Body of pancreas (tissue), 4 donors: Measurements from ENCODE around the gene POLN. TPM values are rescaled to one million over a fixed set of nuclear protein-coding genes. Genes with fewer than 3 reads are reported as not detected.

ENCODE experiments used
- ATAC-seq: fragments of 150-250 bp; one replicate; pipeline ENCODE4 v1.9.1; 2016
- DNase-seq, 4 donors: peaks; one replicate each; pipeline ENCODE4 v3.0.0-alpha.2; 2019
- H3K27ac ChIP-seq, 4 donors: fragments of 200-600 bp; sonication (generic); 1 replicate in 3 of 4; 2 replicates in 1 of 4; pipeline versions ENCODE4 v1.5.1 to v1.6.1; 2016 to 2019; ENCODE audit warnings: mild to moderate bottlenecking in 1 of 4, mixed read lengths in 1 of 4, moderate library complexity in 1 of 4
- H3K27me3 ChIP-seq, 2 donors: fragments of 200-600 bp; sonication (generic); one replicate each; pipeline ENCODE4 v1.6.0; 2016; ENCODE audit warnings: mild to moderate bottlenecking in 1 of 2
- H3K36me3 ChIP-seq, 2 donors: fragments of 200-600 bp; sonication (generic); replicated peaks in 1 of 2; 2 replicates each; pipeline ENCODE4 v1.5.1; 2016; ENCODE audit warnings: low read depth in 2 of 2; ENCODE audit not compliant: insufficient read depth in 1 of 2
- H3K4me1 ChIP-seq: fragments of 200-600 bp; sonication (generic); one replicate; pipeline ENCODE4 v1.6.0; 2016
- H3K4me3 ChIP-seq, 2 donors: fragments of 200-600 bp; sonication (generic); 1 replicate in 1 of 2; 2 replicates in 1 of 2; pipeline ENCODE4 v1.5.1; 2016 to 2019
- H3K9me3 ChIP-seq, 3 donors: fragments of 200-600 bp; sonication (generic); 1 replicate in 2 of 3; 2 replicates in 1 of 3; pipeline ENCODE4 v1.5.1; 2016
- POLR2A ChIP-seq, 3 donors: fragments of 450-650 bp; IDR thresholded peaks; one replicate each; pipeline ENCODE4 v1.6.1; 2016; ENCODE audit warnings: antibody characterized with exemption in 3 of 3, mild to moderate bottlenecking in 2 of 3
- WGBS, 2 donors: methylation state at CpG; one replicate each; pipeline ENCODE4 v1.1.5; 2017; 5-methylcytosine and 5-hydroxymethylcytosine counted together
- intact Hi-C: fragments of 100-400 bp; cut with DNase I; formaldehyde crosslinking; loops from one replicate; pipeline ENCODE4 v1.15.1; 2023
- total RNA-seq, 2 donors: library from RNA; depleted of rRNA; stranded (reverse); fragments of >200 nt; gene quantifications; one replicate each; pipeline ENCODE4 v1.1.0, GENCODE V29; 2016
- TF ChIP-seq, protein P1 (sequence below), 7 experiments: fragments of 450-650 bp in 4 of 7; fragments of 200-600 bp in 3 of 7; sonication (generic) in 3 of 7; IDR thresholded peaks; one replicate each; pipeline ENCODE4 v1.5.1; 2016 to 2019; ENCODE audit warnings: antibody characterized with exemption in 7 of 7

Gene POLN
- total RNA-seq, 2 donors from 2014 or later: 4.9 to 5.9 TPM

DNA sequence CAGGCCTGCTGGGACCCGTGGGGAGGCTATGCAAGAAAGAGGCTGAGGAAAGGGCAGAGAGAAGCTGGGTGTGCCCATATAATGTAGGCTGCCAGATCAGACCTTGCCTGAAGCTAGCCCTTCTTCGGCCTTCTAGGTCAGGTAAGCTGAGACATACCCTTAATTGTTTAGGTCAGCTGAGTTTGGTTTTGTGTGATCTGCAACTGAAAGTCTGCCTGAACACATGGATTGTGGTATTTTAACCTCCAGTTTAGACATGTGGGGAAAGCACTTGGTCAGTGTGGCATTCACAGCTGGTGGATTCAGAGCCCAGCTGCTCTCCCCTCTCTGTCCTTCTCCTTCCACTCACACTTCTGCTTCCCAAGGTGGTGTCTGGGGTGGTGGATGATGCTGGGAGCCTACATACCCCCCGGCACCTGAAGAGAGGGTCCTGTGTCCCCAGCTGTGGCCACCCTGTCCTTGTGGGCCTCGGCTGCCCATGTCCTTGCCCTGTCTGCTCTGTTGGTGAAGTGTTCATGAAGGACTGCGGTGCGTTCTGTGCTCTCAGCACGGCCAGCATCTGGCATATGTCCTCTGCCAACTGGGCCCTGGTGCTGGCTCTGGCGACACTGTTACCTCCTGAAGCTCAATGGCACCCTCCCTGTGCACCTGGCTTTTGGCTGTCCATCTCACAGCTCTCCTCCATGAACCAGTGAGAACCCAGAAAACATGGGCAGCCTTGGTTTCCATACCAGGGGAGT, 100.7 kb downstream of the POLN start:
- TF ChIP-seq POLR2A (IDR thresholded peaks at IDR 0.05): no peak
- TF ChIP-seq, protein P1, sequence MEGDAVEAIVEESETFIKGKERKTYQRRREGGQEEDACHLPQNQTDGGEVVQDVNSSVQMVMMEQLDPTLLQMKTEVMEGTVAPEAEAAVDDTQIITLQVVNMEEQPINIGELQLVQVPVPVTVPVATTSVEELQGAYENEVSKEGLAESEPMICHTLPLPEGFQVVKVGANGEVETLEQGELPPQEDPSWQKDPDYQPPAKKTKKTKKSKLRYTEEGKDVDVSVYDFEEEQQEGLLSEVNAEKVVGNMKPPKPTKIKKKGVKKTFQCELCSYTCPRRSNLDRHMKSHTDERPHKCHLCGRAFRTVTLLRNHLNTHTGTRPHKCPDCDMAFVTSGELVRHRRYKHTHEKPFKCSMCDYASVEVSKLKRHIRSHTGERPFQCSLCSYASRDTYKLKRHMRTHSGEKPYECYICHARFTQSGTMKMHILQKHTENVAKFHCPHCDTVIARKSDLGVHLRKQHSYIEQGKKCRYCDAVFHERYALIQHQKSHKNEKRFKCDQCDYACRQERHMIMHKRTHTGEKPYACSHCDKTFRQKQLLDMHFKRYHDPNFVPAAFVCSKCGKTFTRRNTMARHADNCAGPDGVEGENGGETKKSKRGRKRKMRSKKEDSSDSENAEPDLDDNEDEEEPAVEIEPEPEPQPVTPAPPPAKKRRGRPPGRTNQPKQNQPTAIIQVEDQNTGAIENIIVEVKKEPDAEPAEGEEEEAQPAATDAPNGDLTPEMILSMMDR (IDR thresholded peaks at IDR 0.05): no peak
- H3K27ac ChIP-seq: peak overlapping the region in 2 of 4 donors; percentile 44 to 61
- H3K4me3 ChIP-seq: no peak overlapping the region
- H3K9me3 ChIP-seq: no peaks in the 10 kb centered on the region
- H3K27me3 ChIP-seq: no peaks in the 10 kb centered on the region
- no peak for DNase-seq
- H3K36me3 ChIP-seq: no peaks in the 10 kb centered on the region
- peaks cover 7% of the 10 kb centered on the region for H3K4me1 ChIP-seq
- ATAC-seq: no peak
- 86 to 97% methylated on average over 4 to 8 of the region's 8 CpGs for WGBS, 2 donors
- intact Hi-C loops: no loop called here

DNA sequence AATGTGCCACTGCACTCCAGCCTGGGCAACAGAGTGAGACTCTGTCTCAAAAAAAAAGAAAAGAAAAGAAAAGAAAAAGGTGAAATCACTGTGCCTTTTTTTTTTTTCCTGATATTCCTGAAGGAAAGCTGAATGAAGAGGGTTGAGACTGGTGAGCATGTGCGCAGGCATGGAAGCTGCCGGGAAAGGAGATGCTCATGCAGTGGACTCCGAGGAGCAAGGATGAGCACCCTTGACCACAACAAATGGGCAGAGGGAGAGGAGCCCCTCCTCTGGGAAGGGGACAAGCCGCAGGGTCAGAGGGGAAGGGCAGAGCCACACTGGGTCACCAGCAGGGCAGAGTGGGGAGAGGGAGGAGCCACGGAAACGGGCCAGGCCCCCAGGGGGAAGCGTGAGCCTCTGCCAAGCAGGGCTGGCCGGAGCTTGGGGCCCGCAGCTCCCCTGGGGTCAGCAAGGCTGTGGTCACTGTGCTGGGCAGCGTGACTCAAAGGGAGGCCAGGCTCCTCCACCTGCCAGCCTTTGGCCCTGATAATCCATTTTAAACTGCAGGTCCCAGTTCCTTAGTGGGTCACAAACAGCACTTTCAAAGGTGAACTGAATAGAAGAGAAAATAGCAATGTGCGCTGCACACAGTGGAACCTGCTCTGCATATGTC, 102.9 kb downstream of the POLN start:
- ATAC-seq: no peak
- Histone ChIP-seq H3K9me3 (no peaks in the 10 kb centered on the region), H3K27me3 (no peaks in the 10 kb centered on the region), H3K4me3 (no peak overlapping the region), H3K36me3 (no peaks in the 10 kb centered on the region), H3K27ac (no peak overlapping the region), H3K4me1 (peaks cover 11% of the 10 kb centered on the region)
- no peak for TF ChIP-seq POLR2A (IDR thresholded peaks at IDR 0.05)
- TF ChIP-seq, protein P1 (IDR thresholded peaks at IDR 0.05): no peak
- intact Hi-C loops: no loop called here
- 77 to 89% methylated on average over 11 of the region's 11 CpGs for whole genome bisulfite sequencing, 2 donors
- DNase-seq: no peak

DNA sequence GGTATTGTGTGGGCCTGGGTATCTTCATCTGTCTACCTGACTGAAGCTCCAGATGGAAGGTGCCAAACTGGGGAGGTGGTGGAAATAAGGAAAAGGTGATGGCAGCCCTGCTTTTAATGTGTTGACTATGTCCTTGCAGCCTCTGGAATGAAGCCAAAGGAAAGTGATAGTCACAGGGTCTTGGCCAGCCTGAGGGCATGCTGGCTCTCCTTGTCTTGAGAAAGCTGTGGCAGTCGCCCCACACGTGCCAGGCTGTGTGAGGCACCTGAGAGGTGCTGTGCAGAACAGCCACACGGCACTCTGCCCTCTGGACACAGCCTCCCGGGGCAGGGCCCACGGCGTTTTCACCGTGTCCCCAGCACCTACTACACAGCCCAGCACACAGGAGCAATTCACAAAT, 105.2 kb downstream of the POLN start:
- Histone ChIP-seq H3K4me1 (peaks cover 9% of the 10 kb centered on the region), H3K4me3 (no peak overlapping the region), H3K36me3 (no peaks in the 10 kb centered on the region), H3K27ac (no peak overlapping the region), H3K27me3 (no peaks in the 10 kb centered on the region), H3K9me3 (peaks cover 0 to 10% (median 0%) of the 10 kb centered on the region in 3 donors)
- ATAC-seq (no peak), DNase-seq (peak in 3 of 4 donors; percentile 34 to 51 (median 38))
- no peak for TF ChIP-seq POLR2A (IDR thresholded peaks at IDR 0.05)
- intact Hi-C loops: no loop called here
- WGBS, 2 donors: 23 to 25% methylated on average over 5 to 7 of the region's 7 CpGs

DNA sequence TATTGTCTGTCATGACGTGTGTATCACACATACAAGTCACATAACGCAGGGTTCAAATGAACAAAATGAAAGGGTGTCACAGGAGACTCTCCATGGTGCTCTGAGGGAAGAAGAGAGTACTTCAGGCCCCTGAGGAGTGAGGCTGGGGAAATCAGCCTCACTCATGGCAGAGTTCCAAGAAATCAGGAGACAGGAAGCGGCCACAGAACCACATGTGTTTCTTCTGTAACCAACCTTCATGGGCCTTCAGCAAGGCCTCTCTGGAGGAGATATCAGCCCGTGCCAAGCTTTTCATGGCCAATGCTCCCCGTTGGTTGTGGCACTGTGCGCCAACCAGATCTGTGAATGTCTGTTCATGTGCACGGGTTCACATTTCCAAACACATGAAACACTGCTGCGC, 106.8 kb downstream of the POLN start:
- H3K4me3 ChIP-seq: no peak overlapping the region
- H3K27ac ChIP-seq: no peak overlapping the region
- no peaks in the 10 kb centered on the region for H3K36me3 ChIP-seq
- ATAC-seq (no peak), DNase-seq (peak in 1 of 4 donors; percentile 12)
- no peak for TF ChIP-seq POLR2A (IDR thresholded peaks at IDR 0.05)
- TF ChIP-seq, protein P1 (IDR thresholded peaks at IDR 0.05): no peak
- H3K4me1 ChIP-seq: peaks cover 9% of the 10 kb centered on the region
- peaks cover 0 to 12% (median 0%) of the 10 kb centered on the region in 3 donors for H3K9me3 ChIP-seq
- no peaks in the 10 kb centered on the region for H3K27me3 ChIP-seq
- intact Hi-C loops: no loop called here
- WGBS, 2 donors: 62 to 67% methylated on average over 8 of the region's 8 CpGs

DNA sequence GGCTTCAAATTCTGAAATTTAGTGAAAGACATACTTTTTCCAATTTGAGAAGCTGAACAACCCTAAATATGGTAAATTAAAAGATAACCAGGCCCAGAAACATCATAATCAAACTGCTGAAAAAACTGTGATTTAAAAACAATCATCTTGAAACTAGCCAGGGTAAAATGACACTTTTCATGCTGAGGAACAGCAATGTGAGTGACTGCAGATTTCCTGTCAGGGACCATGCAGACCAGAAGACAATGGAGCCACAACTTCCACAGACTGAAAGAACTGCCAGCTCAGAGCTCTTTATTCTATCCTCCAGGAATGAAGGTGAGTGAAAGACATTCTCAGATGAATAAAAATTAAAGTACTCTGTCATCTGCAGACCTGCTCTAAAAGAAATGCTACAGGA, 109.5 kb downstream of the POLN start:
- Histone ChIP-seq H3K4me3 (no peak overlapping the region), H3K4me1 (peaks cover 9% of the 10 kb centered on the region), H3K27ac (no peak overlapping the region), H3K9me3 (peaks cover 0 to 12% (median 0%) of the 10 kb centered on the region in 3 donors), H3K27me3 (no peaks in the 10 kb centered on the region), H3K36me3 (no peaks in the 10 kb centered on the region)
- no peak for ATAC-seq
- TF ChIP-seq, protein P1 (IDR thresholded peaks at IDR 0.05): no peak
- TF ChIP-seq POLR2A (IDR thresholded peaks at IDR 0.05): no peak
- no peak for DNase-seq
- intact Hi-C loops: no loop called here
